ENCODE results near the gene CANX. TPM values are rescaled to one million over a fixed set of nuclear protein-coding genes. Genes with fewer than 3 reads are reported as not detected.
"Not testable (repeated sequence)": the region's sequence is repeated elsewhere in the genome, so short reads cannot be mapped to it uniquely, and the experiment has no call there.

CANX gene
- total RNA-seq, 1 donor from 2014 or later = 414 TPM

DNA sequence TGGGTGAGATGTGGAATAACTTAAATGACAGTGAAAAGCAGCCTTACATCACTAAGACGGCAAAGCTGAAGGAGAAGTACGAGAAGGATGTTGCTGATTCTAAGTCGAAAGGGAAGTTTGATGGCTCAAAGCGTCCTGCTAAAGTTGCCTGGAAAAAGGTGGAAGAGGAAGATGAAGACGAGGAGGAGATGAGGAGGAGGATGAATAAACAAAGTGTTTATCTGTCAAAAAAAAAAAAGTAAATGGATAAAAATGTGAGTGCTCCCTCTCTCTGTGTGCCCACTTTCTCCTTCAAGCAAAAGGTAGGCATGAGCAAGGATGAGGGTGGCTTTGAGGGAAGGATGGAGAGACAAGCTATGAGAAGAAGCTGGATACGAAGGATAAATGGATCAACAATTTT, 4.2 kb upstream of the CANX start:
- intact Hi-C loops (cut with micrococcal nuclease) = no loop called here
- no peak for TF ChIP-seq CTCF (IDR thresholded peaks at IDR 0.05; ENCODE audit: borderline replicate concordance)
- DNase-seq = no peak
- Histone ChIP-seq H3K9me3 (replicated peaks) (no peaks in the 10 kb centered on the region), H3K27me3 (ENCODE audit: low read depth) (no peaks in the 10 kb centered on the region), H3K27ac (replicated peaks) (no peak overlapping the region), H3K4me1 (peaks cover 21% of the 10 kb centered on the region), H3K4me3 (no peak overlapping the region), H3K36me3 (no peaks in the 10 kb centered on the region)

DNA sequence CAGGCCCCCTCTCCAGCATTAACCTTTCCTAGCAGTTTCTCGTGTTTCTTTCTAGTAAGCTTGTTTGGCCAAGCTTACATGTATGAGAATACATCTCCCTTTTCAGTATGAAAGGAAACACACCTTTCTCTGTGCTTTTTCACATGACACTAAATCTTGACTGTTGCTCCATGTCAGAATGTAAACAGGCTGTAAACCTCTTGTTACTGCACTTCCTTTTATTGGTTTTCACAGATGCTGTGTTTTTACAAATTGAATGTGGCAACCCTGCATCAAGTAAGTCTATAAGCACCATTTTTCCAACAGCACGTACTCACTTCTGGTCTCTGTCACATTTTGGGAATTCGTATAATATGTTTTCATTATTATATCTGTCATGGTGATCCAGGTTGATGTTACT, 2.2 kb upstream of the CANX start:
- intact Hi-C loops (cut with micrococcal nuclease) = no loop called here
- Histone ChIP-seq H3K36me3 (peaks cover 4% of the 10 kb centered on the region), H3K4me3 (no peak overlapping the region), H3K9me3 (replicated peaks) (no peaks in the 10 kb centered on the region), H3K27me3 (ENCODE audit: low read depth) (no peaks in the 10 kb centered on the region), H3K27ac (replicated peaks) (no peak overlapping the region), H3K4me1 (peaks cover 41% of the 10 kb centered on the region)
- TF ChIP-seq CTCF (IDR thresholded peaks at IDR 0.05; ENCODE audit: borderline replicate concordance) = no peak
- no peak for DNase-seq

- intact Hi-C loops (cut with micrococcal nuclease) = no loop called here
Observed at GRCh38 chr5:179697108-179697507, 1.7 kb upstream of the CANX start.

GRCh38 chr5:179697543-179697942, 1.2 kb upstream of the CANX start:
- Histone ChIP-seq H3K4me3 (peak overlapping the region; percentile 89), H3K27ac (replicated peaks) (peak overlapping the region; percentile 94), H3K4me1 (peaks cover 51% of the 10 kb centered on the region)
- intact Hi-C loops (cut with micrococcal nuclease); DNase-seq; H3K36me3 ChIP-seq; H3K27me3 ChIP-seq (ENCODE audit: low read depth); H3K9me3 ChIP-seq (replicated peaks): not testable (repeated sequence)

More at GRCh38 chr5:179697108-179697507, 1.7 kb upstream of the CANX start:
- no peaks in the 10 kb centered on the region for H3K9me3 ChIP-seq (replicated peaks)
- peak overlapping the region; percentile 94 for H3K27ac ChIP-seq (replicated peaks)
- H3K4me3 ChIP-seq = no peak overlapping the region
- H3K36me3 ChIP-seq = peaks cover 4% of the 10 kb centered on the region
- no peak for DNase-seq
- TF ChIP-seq CTCF (IDR thresholded peaks at IDR 0.05; ENCODE audit: borderline replicate concordance) = no peak
- no peaks in the 10 kb centered on the region for H3K27me3 ChIP-seq (ENCODE audit: low read depth)
- peaks cover 46% of the 10 kb centered on the region for H3K4me1 ChIP-seq

DNA sequence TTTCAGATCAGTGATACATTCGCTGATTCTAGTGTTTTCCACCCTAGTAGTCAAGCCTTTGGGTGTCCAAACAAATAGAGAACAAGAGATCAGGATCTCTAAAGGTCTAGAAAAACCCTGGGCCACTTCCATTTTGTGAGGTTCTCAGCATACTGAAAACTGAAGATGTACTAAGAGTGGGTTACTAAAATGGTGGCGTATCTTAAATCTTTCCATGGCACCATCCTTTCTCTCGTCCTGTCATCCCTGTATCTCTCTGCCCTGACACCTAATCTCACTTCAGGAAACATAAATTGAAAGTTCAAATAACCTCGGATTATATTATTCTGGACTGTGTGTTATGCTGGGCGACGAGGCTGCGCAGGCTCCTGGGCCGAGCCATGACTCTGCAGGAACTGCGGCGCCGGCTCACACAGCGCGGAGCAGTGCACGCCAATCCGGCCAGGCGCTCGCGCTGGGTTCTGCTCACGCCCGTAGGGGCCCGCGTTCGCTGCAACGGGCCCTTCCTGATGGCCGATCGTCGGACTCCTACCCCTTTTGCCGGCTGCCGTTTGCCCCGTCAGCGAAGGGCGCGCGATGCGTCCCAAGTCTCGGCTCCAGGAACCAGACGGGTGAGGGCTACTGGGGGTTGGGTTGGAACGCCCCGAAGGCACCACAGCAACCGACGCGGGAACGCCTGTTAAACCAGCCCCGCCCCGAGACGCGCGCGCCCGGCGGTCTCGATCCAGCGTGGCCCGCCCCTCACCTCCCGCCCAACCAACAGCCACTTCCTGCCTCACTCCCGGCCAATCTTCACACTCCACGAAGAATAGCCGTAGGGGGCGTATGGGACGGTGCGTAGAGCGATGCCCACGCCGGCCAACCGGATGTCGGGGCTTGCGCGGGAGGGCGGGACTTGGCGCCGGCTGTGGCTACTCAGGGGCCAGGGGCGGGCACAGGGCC, 503 bp upstream of the CANX start:
- DNase-seq = peak; percentile 99
- H3K9me3 ChIP-seq (replicated peaks) = no peaks in the 10 kb centered on the region
- no peak for TF ChIP-seq CTCF (IDR thresholded peaks at IDR 0.05; ENCODE audit: borderline replicate concordance)
- no peaks in the 10 kb centered on the region for H3K27me3 ChIP-seq (ENCODE audit: low read depth)
- peak overlapping the region; percentile 89 for H3K4me3 ChIP-seq
- intact Hi-C loops (cut with micrococcal nuclease) = no loop called here
- H3K36me3 ChIP-seq = peaks cover 4% of the 10 kb centered on the region
- H3K27ac ChIP-seq (replicated peaks) = peak overlapping the region; percentile 94
- H3K4me1 ChIP-seq = peaks cover 58% of the 10 kb centered on the region

- no peak for DNase-seq
- Histone ChIP-seq H3K27ac (replicated peaks) (peak overlapping the region; percentile 94), H3K9me3 (replicated peaks) (no peaks in the 10 kb centered on the region), H3K4me3 (peak overlapping the region; percentile 89), H3K36me3 (peaks cover 4% of the 10 kb centered on the region), H3K27me3 (ENCODE audit: low read depth) (no peaks in the 10 kb centered on the region), H3K4me1 (peaks cover 72% of the 10 kb centered on the region)
- TF ChIP-seq CTCF (IDR thresholded peaks at IDR 0.05; ENCODE audit: borderline replicate concordance) = no peak
- intact Hi-C loops (cut with micrococcal nuclease) = no loop called here
Observed at GRCh38 chr5:179699616-179700237, 960 bp downstream of the CANX start.
